Adrenal gland (tissue), 12 donors: ENCODE measurements around the gene CYP2U1. TPM values are rescaled to one million over a fixed set of nuclear protein-coding genes. Genes with fewer than 3 reads are reported as not detected.
"Not testable (repeated sequence)": the region's sequence is repeated elsewhere in the genome, so short reads cannot be mapped to it uniquely, and the experiment has no call there.

Source experiments
- DNase-seq, 7 donors: peaks; one replicate each; pipeline ENCODE4 v3.0.0-alpha.2; 2019 to 2020
- H3K27ac ChIP-seq, 5 donors: fragments of 200-600 bp; sonication (generic) in 4 of 5; 1 replicate in 3 of 5; 2 replicates in 2 of 5; pipeline versions ENCODE4 v1.5.1 to v1.8.0; 2016 to 2020; ENCODE audit warnings: mild to moderate bottlenecking in 1 of 5
- H3K27me3 ChIP-seq: fragments of 200-600 bp; 2 replicates; pipeline ENCODE4 v1.8.0; 2021
- H3K36me3 ChIP-seq, 2 donors: fragments of 200-600 bp; replicated peaks in 1 of 2; 1 replicate in 1 of 2; 2 replicates in 1 of 2; pipeline versions ENCODE4 v1.5.1 to v1.8.0; 2018 to 2022
- H3K4me1 ChIP-seq, 2 donors: fragments of 200-600 bp; replicated peaks in 1 of 2; 1 replicate in 1 of 2; 2 replicates in 1 of 2; pipeline versions ENCODE4 v1.5.1 to v1.8.0; 2018 to 2021
- H3K4me3 ChIP-seq, 4 donors: fragments of 200-600 bp; sonication (generic) in 3 of 4; one replicate each; pipeline ENCODE4 v1.5.1; 2016 to 2018
- H3K9me3 ChIP-seq, 3 donors: fragments of 200-600 bp; sonication (generic) in 1 of 3; replicated peaks in 1 of 3; 1 replicate in 2 of 3; 2 replicates in 1 of 3; pipeline versions ENCODE4 v1.5.1 to v1.8.0; 2016 to 2021
- CTCF ChIP-seq, 6 experiments: fragments of 450-650 bp in 4 of 6; fragments of 200-600 bp in 2 of 6; sonication (generic) in 1 of 6; IDR thresholded peaks; 1 replicate in 5 of 6; 2 replicates in 1 of 6; pipeline versions ENCODE4 v1.5.1 to v1.8.0; 2016 to 2021; ENCODE audit warnings: antibody characterized with exemption in 6 of 6, mild to moderate bottlenecking in 2 of 6, moderate library complexity in 1 of 6
- POLR2A ChIP-seq, 2 donors: fragments of 450-650 bp; IDR thresholded peaks; one replicate each; pipeline ENCODE4 v1.6.1; 2017; ENCODE audit warnings: antibody characterized with exemption in 2 of 2, mild to moderate bottlenecking in 2 of 2, moderate library complexity in 1 of 2
- WGBS, 4 donors: extraction: QIAGEN DNeasy Blood & Tissue Kit in 2 of 4; methylation state at CpG; one replicate each; pipeline versions ENCODE4 v1.1.5 to v1.1.7; 2013 to 2017; 5-methylcytosine and 5-hydroxymethylcytosine counted together
- intact Hi-C, 2 donors: fragments of 100-400 bp; cut with DNase I; formaldehyde crosslinking; loops; one replicate each; pipeline versions ENCODE4 v1.14.1 to v1.15.0; 2022 to 2023
- polyA plus RNA-seq, 3 donors: library from polyadenylated mRNA; stranded (reverse); fragments of 200-250 nt in 2 of 3; fragments of 350-450 nt in 1 of 3; fragmentation: Illumina TruSeq in 1 of 3; extraction: RNeasy Lipid Tissue Mini Kit (QIAGEN cat#74804) in 1 of 3; gene quantifications; one replicate each; pipeline ENCODE4 v1.2.3, GENCODE V29; 2013 to 2014
- total RNA-seq, 9 donors: library from RNA; depleted of rRNA in 4 of 9; stranded (reverse); fragments of >200 nt in 4 of 9; fragments of 120-200 nt in 1 of 9; fragmentation: NEBNext Ultra II Directional in 1 of 9; extraction: Animal tissue kit (Norgen Biotek cat#: 25700) in 1 of 9; gene quantifications; one replicate each; pipeline versions ENCODE4 v1.1.0 to v1.2.4, GENCODE V29; 2013 to 2023
- donor health status: healthy with polysubstance abuse.
- donor health status: Bipolar disorder and iron deficiency.
- donor health status: DM: yes; HTN: yes; CAD: no.
- donor health status: DM: no; HTN: no; CAD: no.
- donor health status: DM: no; HTN: no; CAD: no.
- donor health status: DM: yes; HTN: yes; CAD: no.

Gene CYP2U1
- total and polyA plus RNA-seq, 12 donors: 2.3 to 21.3 (median 8.3) TPM

GRCh38 chr4:107917500-107917899 is 13.8 kb upstream of the CYP2U1 start:
- no peaks in the 10 kb centered on the region for H3K36me3 ChIP-seq
- TF ChIP-seq CTCF (IDR thresholded peaks at IDR 0.05) (no peak), POLR2A (IDR thresholded peaks at IDR 0.05) (no peak)
- H3K27me3 ChIP-seq: no peaks in the 10 kb centered on the region
- H3K27ac ChIP-seq: no peak overlapping the region
- H3K4me3 ChIP-seq: no peak overlapping the region
- WGBS, 4 donors: 92 to 98% (median 94%) methylated on average over 2 of the region's 2 CpGs
- no peaks in the 10 kb centered on the region for H3K4me1 ChIP-seq
- H3K9me3 ChIP-seq: peaks cover 0 to 11% (median 0%) of the 10 kb centered on the region in 3 donors
- intact Hi-C loops: no loop called here
- no peak for DNase-seq

GRCh38 chr4:107922486-107923473 is 8.6 kb upstream of the CYP2U1 start:
- WGBS, 4 donors: 78 to 92% (median 87%) methylated on average over 4 of the region's 4 CpGs
- peaks cover 0 to 11% (median 0%) of the 10 kb centered on the region in 3 donors for H3K9me3 ChIP-seq
- no peak overlapping the region for H3K27ac ChIP-seq
- no peaks in the 10 kb centered on the region for H3K4me1 ChIP-seq
- no peak overlapping the region for H3K4me3 ChIP-seq
- no peak for DNase-seq
- intact Hi-C loops: no loop called here
- H3K36me3 ChIP-seq: no peaks in the 10 kb centered on the region
- TF ChIP-seq POLR2A (IDR thresholded peaks at IDR 0.05): no peak
- TF ChIP-seq CTCF (IDR thresholded peaks at IDR 0.05): no peak
- no peaks in the 10 kb centered on the region for H3K27me3 ChIP-seq

GRCh38 chr4:107925713-107926112 is 5.6 kb upstream of the CYP2U1 start:
- H3K27ac ChIP-seq, H3K4me3 ChIP-seq, intact Hi-C loops, DNase-seq, H3K9me3 ChIP-seq, H3K27me3 ChIP-seq, H3K4me1 ChIP-seq, H3K36me3 ChIP-seq: not testable (repeated sequence)

- DNase-seq, H3K9me3 ChIP-seq, H3K27me3 ChIP-seq, H3K27ac ChIP-seq, H3K36me3 ChIP-seq, intact Hi-C loops, H3K4me3 ChIP-seq, H3K4me1 ChIP-seq: not testable (repeated sequence)
- WGBS, 4 donors: 91 to 95% (median 92%) methylated on average over 4 of the region's 4 CpGs
Measured at GRCh38 chr4:107926875-107927274, 4.5 kb upstream of the CYP2U1 start.

GRCh38 chr4:107931775-107932321 is 499 bp downstream of the CYP2U1 start:
- peak overlapping the region in 3 of 4 donors; percentile 39 to 89 (median 41) for H3K4me3 ChIP-seq
- WGBS, 4 donors: 3 to 11% (median 7%) methylated on average over 19 to 45 of the region's 45 CpGs
- no peaks in the 10 kb centered on the region for H3K9me3 ChIP-seq
- DNase-seq: peak in 4 of 7 donors; percentile 1 to 58 (median 24)
- H3K4me1 ChIP-seq: peaks cover 5 to 11% of the 10 kb centered on the region in 2 donors
- H3K36me3 ChIP-seq: no peaks in the 10 kb centered on the region
- H3K27me3 ChIP-seq: no peaks in the 10 kb centered on the region
- TF ChIP-seq CTCF (IDR thresholded peaks at IDR 0.05) (peak in 1 of 6 experiments; percentile 1), POLR2A (IDR thresholded peaks at IDR 0.05) (no peak)
- intact Hi-C loops: no loop called here
- peak overlapping the region in 4 of 5 donors; percentile 52 to 87 (median 70) for H3K27ac ChIP-seq
